Glutamatergic neuron (in vitro differentiated cells): ENCODE results near the gene ADGRL2. TPM values are rescaled to one million over a fixed set of nuclear protein-coding genes. Genes with fewer than 3 reads are reported as not detected.
"Not testable (repeated sequence)": the region's sequence is repeated elsewhere in the genome, so short reads cannot be mapped to it uniquely, and the experiment has no call there.

Source experiments
- DNase-seq: peaks from one replicate; pipeline ENCODE4 v3.0.0; 2022
- H3K27ac Mint-ChIP-seq: one replicate; pipeline ENCODE4 v1.8.0; 2020; ENCODE audit warnings: mild to moderate bottlenecking, mixed read lengths, inconsistent platforms; ENCODE audit not compliant: unreplicated experiment
- H3K27me3 Mint-ChIP-seq: one replicate; pipeline ENCODE4 v1.8.0; 2020; ENCODE audit warnings: mild to moderate bottlenecking, moderate library complexity, mixed read lengths, inconsistent platforms; ENCODE audit not compliant: unreplicated experiment
- H3K36me3 Mint-ChIP-seq: one replicate; pipeline ENCODE4 v1.8.0; 2020; ENCODE audit warnings: mild to moderate bottlenecking, mixed read lengths, inconsistent platforms; ENCODE audit not compliant: unreplicated experiment
- H3K4me1 Mint-ChIP-seq: one replicate; pipeline ENCODE4 v1.8.0; 2020; ENCODE audit warnings: mild to moderate bottlenecking, low read depth, mixed read lengths, inconsistent platforms; ENCODE audit not compliant: unreplicated experiment
- H3K4me3 Mint-ChIP-seq: one replicate; pipeline ENCODE4 v1.8.0; 2020; ENCODE audit warnings: mild to moderate bottlenecking, mixed read lengths, inconsistent platforms; ENCODE audit not compliant: unreplicated experiment
- H3K9me3 Mint-ChIP-seq: one replicate; pipeline ENCODE4 v1.8.0; 2020; ENCODE audit warnings: mild to moderate bottlenecking, moderate library complexity, mixed read lengths, inconsistent platforms; ENCODE audit not compliant: unreplicated experiment
- total RNA-seq: library from RNA; stranded (reverse); fragmentation: NEBNext Ultra II Directional; extraction: Animal tissue kit (Norgen Biotek cat#: 25700); gene quantifications from one replicate; pipeline ENCODE4 v1.2.1, GENCODE V29; 2021; ENCODE audit not compliant: unreplicated experiment
- TF ChIP-seq, protein P1 (sequence below): fragments of 200-600 bp; sonication (generic); IDR thresholded peaks from one replicate; pipeline ENCODE4 v1.5.0; 2021; ENCODE audit not compliant: partially characterized antibody, unreplicated experiment

The ADGRL2 gene
- total RNA-seq, 1 donor from 2014 or later = 71.2 TPM

DNA sequence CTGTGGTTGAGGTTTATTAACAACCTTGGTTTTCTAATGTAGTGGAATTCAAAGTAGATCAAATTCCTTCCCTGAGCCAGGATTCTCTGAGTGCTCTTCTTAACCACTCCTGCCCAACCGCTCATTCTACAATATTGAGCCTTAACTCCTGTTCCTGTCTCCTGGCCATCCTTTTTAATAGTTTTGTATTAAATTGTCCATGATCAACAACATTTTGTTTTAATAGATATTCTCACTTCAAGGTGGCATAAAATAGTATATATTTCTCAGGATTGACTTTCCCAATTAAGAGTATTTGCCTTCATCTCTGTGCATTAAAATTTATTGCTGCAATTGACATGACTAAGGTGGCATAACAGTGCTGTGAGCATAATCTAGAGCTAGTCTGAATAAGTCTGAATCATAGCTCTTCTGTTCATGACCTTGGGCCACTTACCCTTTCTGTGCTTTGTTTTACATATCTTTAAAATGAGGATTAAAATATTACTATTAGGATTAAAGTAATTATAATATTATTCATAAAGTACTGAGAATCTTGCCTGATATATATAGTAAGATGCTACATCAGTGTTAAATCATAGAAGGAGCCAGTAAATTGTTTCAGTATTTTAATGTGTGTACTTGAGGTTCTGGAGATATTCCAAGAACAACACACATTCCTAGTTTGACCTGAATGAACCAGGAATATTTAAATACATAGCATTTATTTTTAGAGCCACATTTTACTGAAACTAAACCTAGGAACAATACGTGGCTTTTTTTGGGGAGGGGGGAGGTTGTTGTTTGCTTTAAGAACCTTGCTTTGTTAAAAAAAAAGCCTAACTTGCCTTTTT, 76.4 kb downstream of the ADGRL2 start:
- no peak overlapping the region for H3K27ac Mint-ChIP-seq
- H3K36me3 Mint-ChIP-seq = no peaks in the 10 kb centered on the region
- H3K9me3 Mint-ChIP-seq = peaks cover under 1% of the 10 kb centered on the region
- no peaks in the 10 kb centered on the region for H3K27me3 Mint-ChIP-seq
- DNase-seq = no peak
- TF ChIP-seq, protein P1, sequence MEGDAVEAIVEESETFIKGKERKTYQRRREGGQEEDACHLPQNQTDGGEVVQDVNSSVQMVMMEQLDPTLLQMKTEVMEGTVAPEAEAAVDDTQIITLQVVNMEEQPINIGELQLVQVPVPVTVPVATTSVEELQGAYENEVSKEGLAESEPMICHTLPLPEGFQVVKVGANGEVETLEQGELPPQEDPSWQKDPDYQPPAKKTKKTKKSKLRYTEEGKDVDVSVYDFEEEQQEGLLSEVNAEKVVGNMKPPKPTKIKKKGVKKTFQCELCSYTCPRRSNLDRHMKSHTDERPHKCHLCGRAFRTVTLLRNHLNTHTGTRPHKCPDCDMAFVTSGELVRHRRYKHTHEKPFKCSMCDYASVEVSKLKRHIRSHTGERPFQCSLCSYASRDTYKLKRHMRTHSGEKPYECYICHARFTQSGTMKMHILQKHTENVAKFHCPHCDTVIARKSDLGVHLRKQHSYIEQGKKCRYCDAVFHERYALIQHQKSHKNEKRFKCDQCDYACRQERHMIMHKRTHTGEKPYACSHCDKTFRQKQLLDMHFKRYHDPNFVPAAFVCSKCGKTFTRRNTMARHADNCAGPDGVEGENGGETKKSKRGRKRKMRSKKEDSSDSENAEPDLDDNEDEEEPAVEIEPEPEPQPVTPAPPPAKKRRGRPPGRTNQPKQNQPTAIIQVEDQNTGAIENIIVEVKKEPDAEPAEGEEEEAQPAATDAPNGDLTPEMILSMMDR = no peak
- peaks cover 28% of the 10 kb centered on the region for H3K4me1 Mint-ChIP-seq
- no peak overlapping the region for H3K4me3 Mint-ChIP-seq

DNA sequence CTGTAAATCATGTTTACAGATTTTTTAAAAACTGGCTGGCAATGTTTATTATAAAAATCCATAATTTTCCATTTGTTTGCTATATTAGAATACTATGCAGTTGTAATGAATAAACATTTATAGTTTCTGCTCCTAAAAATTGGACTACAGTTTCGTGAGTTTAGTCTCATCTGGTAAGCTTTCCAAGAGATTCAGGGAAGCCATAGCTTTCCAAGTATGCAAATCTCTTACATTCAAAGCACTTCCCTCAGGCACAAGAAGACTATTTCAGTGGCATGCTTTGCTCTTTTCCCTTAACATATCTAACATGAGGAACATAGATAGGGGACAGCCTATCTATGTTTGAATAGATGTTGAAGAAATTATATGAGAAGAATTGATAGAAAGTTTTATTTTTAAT, 77.2 kb downstream of the ADGRL2 start:
- H3K9me3 Mint-ChIP-seq = no peaks in the 10 kb centered on the region
- H3K27me3 Mint-ChIP-seq = no peaks in the 10 kb centered on the region
- TF ChIP-seq, protein P1 = no peak
- DNase-seq = no peak
- no peaks in the 10 kb centered on the region for H3K36me3 Mint-ChIP-seq
- H3K4me1 Mint-ChIP-seq = peaks cover 31% of the 10 kb centered on the region
- H3K27ac Mint-ChIP-seq = no peak overlapping the region
- no peak overlapping the region for H3K4me3 Mint-ChIP-seq

DNA sequence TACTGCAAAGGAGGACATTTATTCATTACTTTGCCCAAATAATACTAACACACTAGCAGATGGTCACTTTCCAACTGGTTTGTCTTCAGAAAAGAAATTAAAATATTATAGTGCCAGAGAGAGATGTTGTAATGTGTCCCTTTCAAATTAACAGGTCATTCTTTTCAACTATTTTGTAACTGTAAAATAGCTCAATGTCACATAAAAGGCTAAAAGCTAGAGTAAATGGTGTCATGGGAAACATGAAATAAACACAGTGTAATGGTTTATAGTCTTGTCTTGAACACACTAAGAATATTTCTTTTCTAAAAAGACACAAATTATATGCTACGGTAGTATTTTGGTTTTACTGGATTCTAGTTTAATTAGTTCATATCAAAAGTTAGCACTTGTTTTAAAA, 77.8 kb downstream of the ADGRL2 start:
- Mint-ChIP-seq H3K4me1 (peaks cover 33% of the 10 kb centered on the region), H3K4me3 (no peak overlapping the region), H3K27ac (no peak overlapping the region), H3K36me3 (no peaks in the 10 kb centered on the region), H3K27me3 (no peaks in the 10 kb centered on the region), H3K9me3 (no peaks in the 10 kb centered on the region)
- TF ChIP-seq, protein P1 = no peak
- no peak for DNase-seq

DNA sequence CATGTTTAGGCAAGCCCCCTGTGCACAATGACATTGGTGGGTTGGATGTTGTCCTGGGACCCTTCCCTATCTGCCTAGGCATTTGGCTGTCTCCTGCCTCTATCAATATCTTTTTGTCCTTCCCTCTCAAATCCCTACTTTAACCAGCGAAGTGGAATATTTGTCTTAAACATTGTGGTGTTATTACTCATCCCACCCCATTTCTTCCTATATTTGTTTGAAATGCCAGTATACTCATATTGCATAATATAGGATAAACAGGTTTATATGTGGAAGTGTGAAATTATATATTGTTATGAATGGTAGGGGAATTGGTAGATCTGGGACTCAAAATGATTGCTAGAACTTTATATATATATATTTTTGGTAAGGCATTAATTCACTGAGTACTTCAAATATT, 80.0 kb downstream of the ADGRL2 start:
- DNase-seq = no peak
- H3K27ac Mint-ChIP-seq = no peak overlapping the region
- H3K4me1 Mint-ChIP-seq = peaks cover 28% of the 10 kb centered on the region
- no peaks in the 10 kb centered on the region for H3K9me3 Mint-ChIP-seq
- H3K4me3 Mint-ChIP-seq = no peak overlapping the region
- H3K36me3 Mint-ChIP-seq = no peaks in the 10 kb centered on the region
- no peaks in the 10 kb centered on the region for H3K27me3 Mint-ChIP-seq
- TF ChIP-seq, protein P1 = no peak

DNA sequence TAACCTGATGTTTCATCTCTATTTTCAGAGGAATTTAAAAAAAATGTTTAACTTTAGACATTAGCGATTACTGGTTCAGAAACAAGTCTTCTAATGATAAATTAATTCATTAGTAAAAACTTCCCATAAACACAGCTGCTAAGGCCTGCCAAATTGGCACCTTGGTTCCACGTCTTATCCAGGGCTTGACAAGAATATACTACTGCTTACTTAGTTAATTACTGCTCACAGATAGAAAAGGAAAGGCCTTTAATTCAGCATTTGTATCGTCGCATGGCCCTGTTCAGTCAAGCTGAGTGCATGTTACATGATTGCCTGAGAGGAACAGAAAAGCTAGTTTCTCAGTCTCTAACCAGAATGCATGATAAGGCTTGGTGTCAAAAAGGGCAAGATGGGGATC, 84.6 kb downstream of the ADGRL2 start:
- DNase-seq = no peak
- peaks cover 2% of the 10 kb centered on the region for H3K9me3 Mint-ChIP-seq
- H3K4me3 Mint-ChIP-seq = no peak overlapping the region
- TF ChIP-seq, protein P1 = no peak
- no peaks in the 10 kb centered on the region for H3K36me3 Mint-ChIP-seq
- H3K4me1 Mint-ChIP-seq = peaks cover 14% of the 10 kb centered on the region
- no peaks in the 10 kb centered on the region for H3K27me3 Mint-ChIP-seq
- no peak overlapping the region for H3K27ac Mint-ChIP-seq

DNA sequence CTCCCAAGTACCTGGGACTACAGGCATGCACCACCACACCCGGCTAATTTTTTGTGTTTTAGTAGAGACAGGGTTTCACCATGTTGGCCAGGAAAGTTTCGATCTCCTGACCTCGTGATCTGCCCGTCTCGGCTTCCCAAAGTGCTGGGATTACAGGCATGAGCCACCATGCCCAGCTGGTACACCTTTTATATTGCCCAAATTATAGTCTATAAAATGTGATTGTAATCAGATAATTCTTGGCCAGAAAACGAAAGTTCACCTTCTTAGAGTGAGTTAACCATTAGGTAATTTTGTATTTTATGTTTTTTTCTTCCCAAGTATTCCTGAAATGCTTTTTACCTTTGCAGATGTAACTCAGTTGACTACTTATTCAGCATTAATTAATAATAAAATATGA, 85.6 kb downstream of the ADGRL2 start:
- not testable (repeated sequence) for H3K27ac Mint-ChIP-seq, H3K4me3 Mint-ChIP-seq, H3K36me3 Mint-ChIP-seq

More for the DNA sequence above, 85.6 kb downstream of the ADGRL2 start:
- H3K9me3 Mint-ChIP-seq, DNase-seq, H3K27me3 Mint-ChIP-seq: not testable (repeated sequence)
- peaks cover 11% of the 10 kb centered on the region for H3K4me1 Mint-ChIP-seq
